H1 (cell line): ENCODE measurements around the gene CDC25C. TPM values are rescaled to one million over a fixed set of nuclear protein-coding genes. Genes with fewer than 3 reads are reported as not detected.

Experiments
- CTCF ChIA-PET: fragments of 300-600 bp; sonication (Branson Sonifier 250); formaldehyde crosslinking; loops from one replicate; lab custom pipeline; 2021; ENCODE audit not compliant: partially characterized antibody; lab: Charles Lee
- POLR2A ChIA-PET: fragments of 300-600 bp; sonication (Branson Sonifier 250); formaldehyde crosslinking; loops from one replicate; lab custom pipeline; 2021; ENCODE audit warnings: inconsistent platforms; ENCODE audit not compliant: partially characterized antibody; lab: Charles Lee
- DNase-seq, 2 experiments: peaks; one replicate each; pipeline versions ENCODE4 v3.0.0 to v3.0.0-alpha.2; 2010 to 2022; ENCODE audit warnings: low spot score in 2 of 2, low read depth in 1 of 2, mixed read lengths in 1 of 2
- FAIRE-seq: peaks from 2 replicates; lab custom pipeline; 2011; peaks lifted over from hg19 to GRCh38; lab: Jason Lieb, UNC
- H2AFZ ChIP-seq: 2 replicates; pipeline ENCODE4 v1.8.1; 2012; ENCODE audit warnings: low read length, inconsistent platforms
- H2AK5ac ChIP-seq: 2 replicates; pipeline ENCODE4 v1.6.1; 2013; ENCODE audit warnings: low read depth, low read length
- H2BK120ac ChIP-seq: replicated peaks from 2 replicates; pipeline ENCODE3; 2013; ENCODE audit warnings: low read depth, low read length, inconsistent platforms
- H2BK12ac ChIP-seq: 2 replicates; pipeline ENCODE4 v1.6.1; 2013; ENCODE audit warnings: low read depth, low read length
- H2BK15ac ChIP-seq: 2 replicates; pipeline ENCODE4 v1.6.1; 2013; ENCODE audit warnings: low read length
- H2BK20ac ChIP-seq: 2 replicates; pipeline ENCODE4 v1.6.1; 2013; ENCODE audit warnings: low read length
- H2BK5ac ChIP-seq: 2 replicates; pipeline ENCODE4 v1.6.1; 2013; ENCODE audit warnings: low read depth, low read length
- H3K14ac ChIP-seq: 2 replicates; pipeline ENCODE4 v1.6.1; 2013; ENCODE audit warnings: inconsistent platforms; ENCODE audit not compliant: insufficient read length
- H3K18ac ChIP-seq: 2 replicates; pipeline ENCODE4 v1.6.1; 2013; ENCODE audit warnings: low read length; ENCODE audit errors: extremely low read depth
- H3K23ac ChIP-seq: 2 replicates; pipeline ENCODE4 v1.6.1; 2013; ENCODE audit warnings: inconsistent platforms; ENCODE audit not compliant: insufficient read length
- H3K23me2 ChIP-seq: 2 replicates; pipeline ENCODE4 v1.6.1; 2013; ENCODE audit warnings: low read depth, low read length
- H3K27ac ChIP-seq: 2 replicates; pipeline ENCODE4 v1.6.1; 2011; ENCODE audit warnings: low read depth, low read length, inconsistent platforms
- H3K27me3 ChIP-seq, 4 experiments: replicated peaks in 1 of 4; 1 replicate in 1 of 4; 2 replicates in 3 of 4; pipeline versions ENCODE4 v1.6.1 to v1.8.1; 2011 to 2013; ENCODE audit warnings: low read length in 3 of 4, mild to moderate bottlenecking in 3 of 4, inconsistent platforms in 2 of 4, mixed read lengths in 2 of 4, moderate library complexity in 1 of 4; ENCODE audit not compliant: control insufficient read depth in 3 of 4, insufficient read depth in 3 of 4; ENCODE audit errors: extremely low read depth in 1 of 4
- H3K36me3 ChIP-seq, 4 experiments: 2 replicates each; pipeline versions ENCODE4 v1.6.1 to v1.8.1; 2011 to 2013; ENCODE audit warnings: mild to moderate bottlenecking in 4 of 4, low read length in 3 of 4, moderate library complexity in 2 of 4, control low read depth in 1 of 4, inconsistent platforms in 1 of 4; ENCODE audit not compliant: insufficient read depth in 4 of 4, control insufficient read depth in 2 of 4
- H3K4ac ChIP-seq: replicated peaks from 2 replicates; pipeline ENCODE3; 2013; ENCODE audit warnings: low read length, low read depth, mixed read lengths, inconsistent platforms; ENCODE audit not compliant: insufficient read length
- H3K4me1 ChIP-seq, 4 experiments: replicated peaks in 1 of 4; 1 replicate in 1 of 4; 2 replicates in 3 of 4; pipeline versions ENCODE4 v1.6.1 to v1.8.1; 2011 to 2013; ENCODE audit warnings: low read length in 3 of 4, inconsistent platforms in 2 of 4, mixed read lengths in 1 of 4; ENCODE audit not compliant: insufficient read depth in 4 of 4, control insufficient read depth in 3 of 4
- H3K4me2 ChIP-seq, 2 experiments: 2 replicates each; pipeline versions ENCODE4 v1.6.1 to v1.8.1; 2011 to 2013; ENCODE audit warnings: low read depth in 2 of 2, low read length in 2 of 2, control low read depth in 1 of 2, inconsistent platforms in 1 of 2, mild to moderate bottlenecking in 1 of 2; ENCODE audit not compliant: insufficient read depth in 1 of 2
- H3K4me3 ChIP-seq, 4 experiments: fragments of 200-600, 300-600 bp in 1 of 4; sonication (generic), shearing (Covaris generic), sonication (Bioruptor Twin) in 1 of 4; 2 replicates each; pipeline versions ENCODE4 v1.5.1 to v1.8.1; 2011 to 2016; ENCODE audit warnings: low read length in 4 of 4, low read depth in 3 of 4, control low read depth in 2 of 4, inconsistent platforms in 2 of 4, mild to moderate bottlenecking in 2 of 4, mixed read lengths in 1 of 4, moderate library complexity in 1 of 4; ENCODE audit not compliant: insufficient read depth in 2 of 4; ENCODE audit errors: extremely low read depth in 1 of 4
- H3K56ac ChIP-seq: replicated peaks from 2 replicates; pipeline ENCODE3; 2013; ENCODE audit warnings: low read depth, mild to moderate bottlenecking, mixed read lengths, low read length, inconsistent platforms; ENCODE audit not compliant: insufficient read length
- H3K79me1 ChIP-seq: 2 replicates; pipeline ENCODE4 v1.6.1; 2013; ENCODE audit warnings: low read depth, low read length, control low read depth
- H3K79me2 ChIP-seq, 2 experiments: 2 replicates each; pipeline versions ENCODE4 v1.6.1 to v1.8.1; 2012 to 2013; ENCODE audit warnings: low read length in 2 of 2, mild to moderate bottlenecking in 2 of 2, inconsistent platforms in 1 of 2; ENCODE audit not compliant: insufficient read depth in 2 of 2, control insufficient read depth in 1 of 2
- H3K9ac ChIP-seq, 4 experiments: replicated peaks in 1 of 4; 1 replicate in 1 of 4; 2 replicates in 3 of 4; pipeline versions ENCODE4 v1.6.1 to v1.8.1; 2011 to 2013; ENCODE audit warnings: low read depth in 3 of 4, low read length in 3 of 4, control low read depth in 2 of 4, mild to moderate bottlenecking in 2 of 4, moderate library complexity in 2 of 4, inconsistent platforms in 1 of 4; ENCODE audit errors: extremely low read depth in 1 of 4
- H3K9me3 ChIP-seq, 2 experiments: 2 replicates each; pipeline versions ENCODE4 v1.6.1 to v1.8.1; 2012 to 2013; ENCODE audit warnings: mild to moderate bottlenecking in 2 of 2, moderate library complexity in 2 of 2, control low read depth in 1 of 2, inconsistent platforms in 1 of 2, low read depth in 1 of 2, low read length in 1 of 2, mixed read lengths in 1 of 2; ENCODE audit not compliant: insufficient read depth in 2 of 2
- H4K20me1 ChIP-seq, 2 experiments: replicated peaks in 1 of 2; 2 replicates each; pipeline versions ENCODE3 to v1.8.1; 2011 to 2013; ENCODE audit warnings: inconsistent platforms in 2 of 2, low read length in 2 of 2, mild to moderate bottlenecking in 1 of 2; ENCODE audit not compliant: insufficient read depth in 2 of 2, control insufficient read depth in 1 of 2
- H4K5ac ChIP-seq: 2 replicates; pipeline ENCODE4 v1.6.1; 2013; ENCODE audit warnings: low read length, low read depth, mixed read lengths, inconsistent platforms; ENCODE audit not compliant: insufficient read length
- H4K8ac ChIP-seq: 2 replicates; pipeline ENCODE4 v1.8.0; 2013; ENCODE audit warnings: mild to moderate bottlenecking, moderate library complexity, low read length, inconsistent platforms; ENCODE audit not compliant: insufficient read depth; ENCODE audit errors: extremely low read depth
- H4K91ac ChIP-seq: replicated peaks from 2 replicates; pipeline ENCODE3; 2013; ENCODE audit warnings: low read length, mixed read lengths, inconsistent platforms; ENCODE audit not compliant: insufficient read length
- CHD1 ChIP-seq: IDR thresholded peaks from 2 replicates; pipeline ENCODE4 v1.6.1; 2012; ENCODE audit warnings: low read depth, low read length, improper control_type of control experiment
- EZH2 ChIP-seq: fragments of 200-600 bp; sonication (generic); IDR thresholded peaks from 2 replicates; pipeline ENCODE4 v1.7.1; 2012; ENCODE audit warnings: low read depth, mild to moderate bottlenecking, moderate library complexity, low read length, inconsistent platforms; ENCODE audit not compliant: severe bottlenecking
- HDAC6 ChIP-seq: IDR thresholded peaks from one replicate; pipeline ENCODE4 v1.7.1; 2012; ENCODE audit warnings: low read depth, mild to moderate bottlenecking, inconsistent platforms, low read length, moderate library complexity
- KDM5A ChIP-seq: fragments of 200-600 bp; IDR thresholded peaks from 2 replicates; pipeline ENCODE4 v1.7.1; 2012; ENCODE audit warnings: mild to moderate bottlenecking, low read length, inconsistent platforms, mixed read lengths
- polyA plus RNA-seq, 7 experiments: library from polyadenylated mRNA; depleted of rRNA in 3 of 7; stranded (reverse) in 5 of 7; unstranded in 2 of 7; fragments of >200 nt in 5 of 7; fragments of 200-250 nt in 2 of 7; gene quantifications; 1 replicate in 5 of 7; 2 replicates in 1 of 7; 4 replicates in 1 of 7; pipeline versions ENCODE4 v1.2.1 to v1.2.3, GENCODE V29; 2011 to 2013; ENCODE audit warnings: missing spikeins in 2 of 7, mixed read lengths in 2 of 7
- total RNA-seq: library from RNA; stranded (reverse); fragmentation: NEBNext Ultra II Directional; extraction: Animal tissue kit (Norgen Biotek cat#: 25700); gene quantifications from 2 replicates; pipeline ENCODE4 v1.2.1, GENCODE V29; 2021
- TF ChIP-seq, protein P1 (sequence below), 3 experiments: IDR thresholded peaks; 1 replicate in 2 of 3; 2 replicates in 1 of 3; pipeline versions ENCODE4 v1.5.1 to v1.6.1; 2011; ENCODE audit warnings: low read length in 3 of 3, mild to moderate bottlenecking in 3 of 3, inconsistent platforms in 2 of 3, low read depth in 1 of 3, moderate library complexity in 1 of 3; ENCODE audit not compliant: insufficient read depth in 1 of 3; ENCODE audit errors: control extremely low read depth in 1 of 3

Gene CDC25C
- total and polyA plus RNA-seq, 2 of the 8 experiments (the other 6 are each of a cell fraction or from before 2014, with no cell fraction given) = 18.4 to 20.8 TPM

DNA sequence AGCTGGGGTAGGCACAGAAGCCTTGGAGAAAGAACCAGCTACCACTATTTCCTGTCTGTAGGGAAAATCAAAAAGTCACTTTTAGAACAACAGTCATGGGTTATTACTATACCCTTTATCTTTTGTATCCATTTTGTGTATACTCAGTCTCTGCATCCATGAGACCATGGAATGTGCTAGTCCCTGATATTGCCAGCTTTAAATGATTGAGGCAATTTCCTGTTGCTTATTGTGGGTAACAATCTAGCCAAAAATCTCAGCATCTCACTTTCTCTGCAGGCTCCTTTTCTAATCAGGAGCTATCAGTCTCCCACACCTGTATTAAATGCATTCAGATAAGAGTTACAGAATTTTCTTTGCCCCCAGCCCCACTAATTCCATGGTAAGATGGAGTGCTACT, 19.9 kb upstream of the CDC25C start:
- no peak overlapping the region for H3K27ac ChIP-seq
- H2BK12ac ChIP-seq = no peak overlapping the region
- no peak for FAIRE-seq
- TF ChIP-seq KDM5A = no peak
- TF ChIP-seq EZH2 = no peak
- TF ChIP-seq, protein P1, sequence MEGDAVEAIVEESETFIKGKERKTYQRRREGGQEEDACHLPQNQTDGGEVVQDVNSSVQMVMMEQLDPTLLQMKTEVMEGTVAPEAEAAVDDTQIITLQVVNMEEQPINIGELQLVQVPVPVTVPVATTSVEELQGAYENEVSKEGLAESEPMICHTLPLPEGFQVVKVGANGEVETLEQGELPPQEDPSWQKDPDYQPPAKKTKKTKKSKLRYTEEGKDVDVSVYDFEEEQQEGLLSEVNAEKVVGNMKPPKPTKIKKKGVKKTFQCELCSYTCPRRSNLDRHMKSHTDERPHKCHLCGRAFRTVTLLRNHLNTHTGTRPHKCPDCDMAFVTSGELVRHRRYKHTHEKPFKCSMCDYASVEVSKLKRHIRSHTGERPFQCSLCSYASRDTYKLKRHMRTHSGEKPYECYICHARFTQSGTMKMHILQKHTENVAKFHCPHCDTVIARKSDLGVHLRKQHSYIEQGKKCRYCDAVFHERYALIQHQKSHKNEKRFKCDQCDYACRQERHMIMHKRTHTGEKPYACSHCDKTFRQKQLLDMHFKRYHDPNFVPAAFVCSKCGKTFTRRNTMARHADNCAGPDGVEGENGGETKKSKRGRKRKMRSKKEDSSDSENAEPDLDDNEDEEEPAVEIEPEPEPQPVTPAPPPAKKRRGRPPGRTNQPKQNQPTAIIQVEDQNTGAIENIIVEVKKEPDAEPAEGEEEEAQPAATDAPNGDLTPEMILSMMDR (IDR thresholded peaks at IDR 0.05; ENCODE audit: control extremely low read depth in 1 of 3, insufficient read depth in 1 of 3, low read depth in 1 of 3, low read length in 3 of 3) = no peak
- no peak for TF ChIP-seq CHD1
- no peak for TF ChIP-seq HDAC6
- no peaks in the 10 kb centered on the region; the same call in 1 of the 2 replicates for H3K79me1 ChIP-seq
- H2AK5ac ChIP-seq = no peak overlapping the region
- H3K56ac ChIP-seq = no peak overlapping the region
- no peak overlapping the region for H2BK20ac ChIP-seq
- no peak overlapping the region for H2AFZ ChIP-seq
- H2BK5ac ChIP-seq = no peak overlapping the region
- peaks cover 0 to 9% (median 3%) of the 10 kb centered on the region in 4 experiments; a peak in 3 of 7 replicates for H3K4me1 ChIP-seq
- H2BK120ac ChIP-seq = no peak overlapping the region
- no peak for DNase-seq
- H3K36me3 ChIP-seq = peaks cover 12 to 30% (median 21%) of the 10 kb centered on the region in 4 experiments; a peak in 7 of 8 replicates
- no peak overlapping the region for H3K4me3 ChIP-seq
- H4K8ac ChIP-seq = no peak overlapping the region
- no peak overlapping the region for H3K14ac ChIP-seq
- H3K18ac ChIP-seq = no peak overlapping the region
- no peak overlapping the region for H3K4me2 ChIP-seq
- no peak overlapping the region for H3K4ac ChIP-seq
- POLR2A ChIA-PET = interaction anchor here (1.0 to 14.6 kb wide), 10 partner anchors 12 to 191 kb away, joined by 3 to 254 read pairs (median 10); partner anchors contain the start of genes BRD8, CDC23, CDC25C and EGR1
- no peaks in the 10 kb centered on the region for H3K9me3 ChIP-seq
- H4K91ac ChIP-seq = no peak overlapping the region
- CTCF ChIA-PET = interaction anchor here (0.7 to 11.4 kb wide), 29 partner anchors 13 to 197 kb away, joined by 3 to 196 read pairs (median 4); partner anchors contain the start of genes CDC23, CDC25C, ETF1 and FAM53C
- H3K27me3 ChIP-seq = no peaks in the 10 kb centered on the region
- H4K5ac ChIP-seq = no peak overlapping the region
- H3K23me2 ChIP-seq = peaks cover 8% of the 10 kb centered on the region
- no peak overlapping the region for H2BK15ac ChIP-seq
- peaks cover 4 to 6% of the 10 kb centered on the region in 2 experiments for H4K20me1 ChIP-seq
- H3K79me2 ChIP-seq = peaks cover 9 to 35% of the 10 kb centered on the region in 2 experiments; a peak in 3 of 4 replicates
- no peak overlapping the region for H3K9ac ChIP-seq
- H3K23ac ChIP-seq = no peak overlapping the region
